Measurements from ENCODE around the gene TEC.
A peak's percentile ranks its signal among the peaks of the same experiment; 100 is the strongest.

Gene TEC

DNA sequence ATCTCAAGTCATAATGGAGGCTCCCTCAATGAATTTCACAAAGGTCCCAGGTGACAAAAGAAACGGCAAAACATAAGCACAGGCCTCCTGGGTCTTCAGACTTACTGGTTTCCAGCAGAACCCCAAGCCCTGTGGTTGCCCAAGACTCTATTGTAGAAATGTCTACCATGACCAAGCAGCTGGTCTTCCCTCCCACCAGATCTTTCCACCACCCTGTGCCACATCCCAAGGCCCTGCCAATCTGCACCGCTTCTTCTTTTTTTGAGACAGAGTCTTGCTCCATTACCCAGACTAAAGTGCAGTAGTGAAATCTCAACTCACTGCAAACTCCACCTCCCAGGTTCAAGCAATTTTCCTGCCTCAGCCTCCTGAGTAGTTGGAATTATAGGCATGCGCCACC lies 112.4 kb downstream of the TEC start:
- Mint-ChIP-seq H3K4me1 (peaks cover 24% of the 10 kb centered on the region), H3K27me3 (no peaks in the 10 kb centered on the region), H3K27ac (no peak overlapping the region), H3K36me3 (ENCODE audit: low read depth) (peaks cover 46% of the 10 kb centered on the region), H3K9me3 (peaks cover 36% of the 10 kb centered on the region), H3K4me3 (no peak overlapping the region)
- no peak for ATAC-seq
- DNase-seq, result no peak

DNA sequence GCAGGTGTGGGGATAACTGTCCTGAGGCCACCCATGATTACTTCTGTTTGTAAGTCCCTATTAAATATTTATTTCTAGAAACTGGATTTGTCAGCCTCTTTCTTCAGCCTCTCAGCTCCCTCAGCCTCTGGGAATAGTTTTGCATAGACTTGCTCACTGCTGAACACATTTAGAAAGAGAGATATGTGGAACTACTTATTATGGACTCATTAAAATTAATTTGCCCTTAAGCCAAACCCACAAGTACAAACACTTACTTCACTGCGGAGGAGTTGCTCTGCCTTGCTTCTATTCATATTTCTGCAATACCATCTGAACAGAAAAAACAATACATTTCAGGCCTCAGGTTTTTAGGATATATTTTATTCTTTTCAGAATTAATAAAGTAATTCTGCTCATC lies 113.2 kb downstream of the TEC start:
- H3K4me3 Mint-ChIP-seq, result no peak overlapping the region
- ATAC-seq, result no peak
- no peak for DNase-seq

DNA sequence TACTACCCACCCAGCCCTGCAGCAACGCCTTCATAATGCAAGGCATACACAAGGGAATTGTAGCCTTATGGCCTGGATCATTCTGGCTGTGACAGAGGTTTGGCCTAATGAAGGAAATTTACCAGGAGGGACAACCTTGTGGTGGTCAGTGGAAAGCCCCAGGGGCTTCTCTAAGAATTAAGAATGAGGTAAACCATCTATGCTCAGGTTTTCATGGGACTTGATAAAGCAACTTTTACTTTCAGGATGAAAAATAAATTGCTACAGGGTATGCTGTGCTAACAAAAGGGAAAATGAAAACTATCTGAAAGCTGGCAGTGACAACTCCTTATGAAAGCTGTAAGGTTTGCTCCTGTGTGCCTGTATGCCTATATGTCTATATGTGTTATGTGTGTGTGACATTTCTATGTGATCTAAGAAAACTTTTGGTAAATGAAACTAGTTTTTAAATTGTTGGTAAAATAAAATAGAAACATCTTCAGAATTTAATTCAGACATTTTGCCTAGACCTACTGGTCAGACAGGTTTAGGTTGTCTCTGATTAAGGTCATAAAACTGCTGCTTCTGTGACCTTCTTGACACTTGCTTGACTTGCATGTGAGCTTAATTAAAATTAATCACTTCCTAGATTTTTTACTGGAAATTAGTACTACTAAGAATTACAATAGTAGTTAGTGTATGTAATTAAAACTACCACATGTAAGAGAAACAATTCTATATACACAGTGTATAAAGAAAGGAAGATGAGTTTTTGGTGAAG lies 115.7 kb downstream of the TEC start:
- Mint-ChIP-seq H3K4me3 (no peak overlapping the region), H3K9me3 (peaks cover 36% of the 10 kb centered on the region), H3K27ac (no peak overlapping the region), H3K36me3 (ENCODE audit: low read depth) (peaks cover 41% of the 10 kb centered on the region), H3K4me1 (peaks cover 6% of the 10 kb centered on the region), H3K27me3 (no peaks in the 10 kb centered on the region)
- ATAC-seq (no peak), DNase-seq (no peak)

More for the DNA sequence above, 113.2 kb downstream of the TEC start:
- no peaks in the 10 kb centered on the region for H3K27me3 Mint-ChIP-seq
- no peak overlapping the region for H3K27ac Mint-ChIP-seq
- H3K36me3 Mint-ChIP-seq (ENCODE audit: low read depth), result peaks cover 46% of the 10 kb centered on the region
- H3K4me1 Mint-ChIP-seq, result peaks cover 15% of the 10 kb centered on the region
- peaks cover 36% of the 10 kb centered on the region for H3K9me3 Mint-ChIP-seq

DNA sequence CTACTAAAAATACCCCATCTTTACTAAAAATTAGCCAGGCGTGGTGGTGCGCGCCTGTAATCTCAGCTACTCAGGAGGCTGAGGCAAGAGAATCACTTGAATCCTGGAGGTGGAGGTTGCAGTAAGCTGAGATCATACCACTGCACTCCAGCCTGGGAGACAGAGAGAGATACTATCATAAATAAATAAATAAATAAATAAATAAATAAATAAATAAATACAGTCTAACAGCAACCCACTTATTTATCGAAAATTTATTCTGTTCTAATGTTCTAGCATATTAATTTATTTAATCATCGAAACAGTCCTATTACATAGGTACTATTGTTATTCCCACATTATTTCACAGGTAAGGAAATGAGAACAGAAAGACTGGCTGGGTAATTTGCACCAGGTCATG lies 117.4 kb downstream of the TEC start:
- Mint-ChIP-seq H3K27me3 (no peaks in the 10 kb centered on the region), H3K4me1 (peaks cover 6% of the 10 kb centered on the region), H3K4me3 (no peak overlapping the region), H3K27ac (no peak overlapping the region), H3K36me3 (ENCODE audit: low read depth) (peaks cover 37% of the 10 kb centered on the region), H3K9me3 (peaks cover 35% of the 10 kb centered on the region)
- ATAC-seq (no peak), DNase-seq (no peak)

DNA sequence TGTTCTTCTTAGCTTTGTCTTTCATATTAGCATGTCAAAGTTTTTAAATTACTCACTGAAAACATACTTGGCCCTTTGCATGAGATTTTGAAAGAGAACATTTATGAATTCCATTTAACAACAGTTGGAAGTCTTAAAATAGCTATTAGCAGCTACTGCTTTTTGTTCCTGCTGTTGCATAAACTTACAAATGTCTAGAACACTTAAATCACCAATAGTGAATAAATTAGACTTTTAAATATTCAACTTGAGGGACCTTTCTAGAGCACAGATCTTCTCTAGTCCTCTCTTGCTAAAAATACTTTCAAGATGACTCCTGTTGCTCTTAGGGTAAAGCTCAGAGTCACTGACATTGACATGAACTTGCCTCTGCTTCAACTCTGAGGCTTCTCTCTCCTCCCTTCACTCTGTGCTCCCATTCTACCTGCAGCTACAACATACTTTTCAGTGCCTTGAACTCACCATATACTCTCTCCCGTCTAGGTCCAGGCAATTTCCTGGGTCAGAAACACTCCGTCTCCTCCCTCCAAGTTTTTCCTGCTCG lies 119.7 kb downstream of the TEC start:
- H3K27me3 Mint-ChIP-seq, result no peaks in the 10 kb centered on the region

DNA sequence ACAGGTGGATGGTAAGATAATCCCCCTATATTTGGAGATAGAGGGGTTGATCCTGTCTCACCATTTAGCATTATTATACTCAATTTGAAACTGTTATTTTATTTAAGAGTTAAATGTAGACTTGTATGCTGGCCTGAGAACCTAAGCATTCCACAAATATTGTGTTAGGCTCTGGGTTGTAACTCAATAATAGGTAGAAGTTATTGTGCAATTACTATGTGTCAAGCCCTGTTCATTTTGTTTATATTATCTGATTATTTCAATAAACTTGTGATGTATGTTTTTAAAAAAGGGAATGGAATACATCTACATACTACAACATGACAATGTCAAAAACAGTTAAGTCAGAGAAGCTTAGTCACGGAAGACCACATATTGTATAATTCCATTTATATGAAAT lies 122.0 kb downstream of the TEC start:
- H3K4me3 Mint-ChIP-seq, result no peak overlapping the region
- no peaks in the 10 kb centered on the region for H3K27me3 Mint-ChIP-seq
- H3K36me3 Mint-ChIP-seq (ENCODE audit: low read depth), result peaks cover 7% of the 10 kb centered on the region
- ATAC-seq (no peak), DNase-seq (no peak)
- H3K9me3 Mint-ChIP-seq, result no peaks in the 10 kb centered on the region
- H3K4me1 Mint-ChIP-seq, result no peaks in the 10 kb centered on the region
- H3K27ac Mint-ChIP-seq, result no peak overlapping the region

More for the DNA sequence above, 119.7 kb downstream of the TEC start:
- Mint-ChIP-seq H3K27ac (no peak overlapping the region), H3K36me3 (ENCODE audit: low read depth) (peaks cover 19% of the 10 kb centered on the region), H3K4me3 (no peak overlapping the region), H3K4me1 (peaks cover 6% of the 10 kb centered on the region), H3K9me3 (peaks cover 13% of the 10 kb centered on the region)
- no peak for DNase-seq
- ATAC-seq, result no peak

DNA sequence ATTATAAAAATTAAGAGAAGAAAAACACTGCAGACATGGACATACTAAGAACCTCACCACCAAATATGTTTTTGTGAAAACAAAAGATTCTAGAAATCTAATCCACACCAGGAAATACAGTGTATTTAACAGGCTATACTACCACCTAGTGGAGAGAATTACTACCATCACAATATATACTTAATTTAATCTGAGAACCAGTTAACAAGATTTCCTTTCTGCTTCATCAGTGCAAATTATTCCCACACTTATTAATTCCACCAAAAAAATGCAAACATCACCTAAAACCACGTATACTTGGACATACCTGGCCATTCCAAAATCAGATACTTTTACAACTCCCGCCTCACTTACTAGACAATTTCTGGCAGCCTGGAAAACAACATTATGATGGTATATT lies 128.6 kb downstream of the TEC start:
- H3K36me3 Mint-ChIP-seq (ENCODE audit: low read depth), result peaks cover 11% of the 10 kb centered on the region
- no peaks in the 10 kb centered on the region for H3K27me3 Mint-ChIP-seq
- no peak for DNase-seq
- H3K9me3 Mint-ChIP-seq, result no peaks in the 10 kb centered on the region
- H3K4me3 Mint-ChIP-seq, result no peak overlapping the region
- peak; percentile 59 for ATAC-seq
- H3K27ac Mint-ChIP-seq, result no peak overlapping the region
- H3K4me1 Mint-ChIP-seq, result peaks cover 46% of the 10 kb centered on the region

DNA sequence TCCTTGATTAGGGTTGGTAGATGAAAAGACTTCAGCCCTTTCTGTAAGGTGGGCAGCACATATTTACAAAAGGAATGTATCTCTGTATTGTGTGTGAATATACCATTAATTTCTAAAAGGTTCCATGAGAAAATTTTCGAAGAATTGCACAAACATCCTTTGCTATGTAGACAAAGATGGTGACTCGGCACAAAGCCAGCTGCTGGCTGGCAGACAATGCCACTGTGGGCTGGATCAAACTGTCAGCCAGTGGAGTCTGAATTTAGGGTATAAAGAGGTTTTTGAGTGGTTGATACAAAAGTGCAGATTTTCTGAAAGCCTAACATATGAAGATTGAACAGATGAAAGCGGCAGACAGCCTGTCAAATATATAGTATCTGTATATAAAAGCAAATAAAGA lies 129.9 kb downstream of the TEC start:
- DNase-seq, result no peak

DNA sequence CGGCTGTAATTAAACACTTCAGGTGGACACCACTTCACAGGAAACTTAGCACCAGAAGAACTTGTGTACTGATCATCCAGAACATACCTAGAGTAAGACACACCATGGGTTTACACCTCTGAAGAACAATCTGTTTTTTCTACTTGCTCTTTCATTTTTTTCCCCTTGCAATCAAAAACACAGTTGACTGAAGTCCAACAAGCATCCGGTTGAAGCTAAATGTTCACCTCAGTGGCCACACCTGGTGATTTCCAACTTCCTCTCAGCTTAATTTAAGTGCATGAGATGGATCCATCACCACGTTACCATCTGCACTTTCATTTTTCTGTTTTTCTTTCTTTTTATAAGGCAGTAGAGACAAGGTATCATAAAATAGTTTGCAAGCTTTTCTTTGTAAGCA lies 130.7 kb downstream of the TEC start:
- peak overlapping the region; percentile 60 for H3K4me3 Mint-ChIP-seq
- ATAC-seq (no peak), DNase-seq (no peak)
- peak overlapping the region; percentile 67 for H3K27ac Mint-ChIP-seq
- H3K4me1 Mint-ChIP-seq, result peaks cover 67% of the 10 kb centered on the region
- H3K27me3 Mint-ChIP-seq, result no peaks in the 10 kb centered on the region
- H3K36me3 Mint-ChIP-seq (ENCODE audit: low read depth), result peaks cover 13% of the 10 kb centered on the region
- no peaks in the 10 kb centered on the region for H3K9me3 Mint-ChIP-seq

More for the DNA sequence above, 129.9 kb downstream of the TEC start:
- Mint-ChIP-seq H3K4me3 (no peak overlapping the region), H3K27ac (peak overlapping the region; percentile 67), H3K36me3 (ENCODE audit: low read depth) (peaks cover 13% of the 10 kb centered on the region), H3K4me1 (peaks cover 59% of the 10 kb centered on the region), H3K9me3 (no peaks in the 10 kb centered on the region), H3K27me3 (no peaks in the 10 kb centered on the region)
- no peak for ATAC-seq

DNA sequence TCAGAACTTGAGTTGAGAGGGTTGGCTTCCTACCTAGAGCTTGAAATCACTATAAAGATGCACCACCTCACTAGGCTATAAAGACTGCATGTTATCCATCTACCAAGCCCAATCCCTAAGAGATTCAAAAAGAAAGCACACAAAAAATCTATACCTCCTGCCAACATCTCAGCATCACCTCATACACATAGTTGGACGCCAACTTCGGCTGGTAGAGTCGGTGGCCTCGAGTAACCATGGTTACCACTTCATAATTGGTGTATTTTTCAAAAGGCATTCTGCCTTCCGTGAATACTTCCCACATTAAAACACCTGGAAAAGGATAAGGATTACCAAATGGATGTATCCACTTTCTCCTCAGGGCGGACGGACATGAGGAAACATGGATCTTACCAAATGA lies 131.1 kb downstream of the TEC start:
- Mint-ChIP-seq H3K27ac (peak overlapping the region; percentile 67), H3K27me3 (no peaks in the 10 kb centered on the region), H3K36me3 (ENCODE audit: low read depth) (peaks cover 13% of the 10 kb centered on the region), H3K9me3 (no peaks in the 10 kb centered on the region), H3K4me3 (peak overlapping the region; percentile 60), H3K4me1 (peaks cover 71% of the 10 kb centered on the region)
- DNase-seq (no peak), ATAC-seq (no peak)

DNA sequence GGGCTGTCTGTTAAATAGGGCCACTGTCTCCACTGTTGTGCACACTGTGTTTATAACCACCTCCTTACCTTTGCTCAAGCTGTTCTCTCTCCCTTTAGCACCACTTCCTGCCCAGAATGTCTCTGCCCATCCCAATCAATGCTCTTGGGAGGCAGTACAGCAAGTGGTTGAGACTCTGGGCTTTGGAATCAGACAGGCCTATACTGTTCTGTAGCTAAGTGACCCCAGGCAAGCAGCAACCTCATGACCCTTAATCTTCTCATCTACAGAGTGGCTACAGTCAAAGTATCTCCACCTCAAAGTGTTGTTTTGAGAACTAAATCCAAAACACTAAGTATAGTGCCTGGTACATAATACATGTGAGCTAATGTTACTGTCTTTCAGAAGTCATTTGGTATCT lies 131.8 kb downstream of the TEC start:
- DNase-seq, result no peak
- peaks cover 12% of the 10 kb centered on the region for H3K36me3 Mint-ChIP-seq (ENCODE audit: low read depth)
- H3K9me3 Mint-ChIP-seq, result no peaks in the 10 kb centered on the region
- ATAC-seq, result no peak
- H3K4me3 Mint-ChIP-seq, result peak overlapping the region; percentile 60
- H3K27me3 Mint-ChIP-seq, result no peaks in the 10 kb centered on the region
- peaks cover 74% of the 10 kb centered on the region for H3K4me1 Mint-ChIP-seq
- peak overlapping the region; percentile 67 for H3K27ac Mint-ChIP-seq

DNA sequence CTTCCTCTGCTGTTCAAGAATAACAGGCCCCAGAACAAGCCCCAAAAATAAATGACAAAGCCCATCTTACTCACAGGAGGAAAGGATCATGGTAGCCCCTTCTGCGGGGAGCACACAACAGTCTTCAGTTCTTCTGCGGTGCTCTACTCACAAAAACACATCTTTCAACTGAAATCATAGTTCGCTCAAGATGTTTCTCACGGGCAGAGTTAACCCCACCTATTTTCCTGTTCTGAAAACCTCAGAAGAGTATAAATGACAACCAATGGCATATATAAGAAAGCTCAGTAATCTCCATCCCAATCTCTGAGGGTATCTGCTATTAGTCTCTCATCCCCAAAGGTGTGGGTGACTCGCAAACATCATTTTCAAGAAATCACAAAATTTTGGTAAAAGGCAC lies 135.6 kb downstream of the TEC start, which contains the start of gene TXK:
Gene TXK (minus strand): TSS at position 170 of the 400 bp plus-strand sequence. CDS start 80 bp downstream, at position 90.
- Mint-ChIP-seq H3K4me3 (peak within 1 kb of the TSS; percentile 83), H3K9me3 (no peaks in the 10 kb centered on the region), H3K36me3 (ENCODE audit: low read depth) (peaks cover 12% of the 10 kb centered on the region), H3K4me1 (peaks cover 93% of the 10 kb centered on the region), H3K27ac (peak within 1 kb of the TSS; percentile 93), H3K27me3 (no peaks in the 10 kb centered on the region)
- DNase-seq, result no peak
- peak; percentile 65 for ATAC-seq

DNA sequence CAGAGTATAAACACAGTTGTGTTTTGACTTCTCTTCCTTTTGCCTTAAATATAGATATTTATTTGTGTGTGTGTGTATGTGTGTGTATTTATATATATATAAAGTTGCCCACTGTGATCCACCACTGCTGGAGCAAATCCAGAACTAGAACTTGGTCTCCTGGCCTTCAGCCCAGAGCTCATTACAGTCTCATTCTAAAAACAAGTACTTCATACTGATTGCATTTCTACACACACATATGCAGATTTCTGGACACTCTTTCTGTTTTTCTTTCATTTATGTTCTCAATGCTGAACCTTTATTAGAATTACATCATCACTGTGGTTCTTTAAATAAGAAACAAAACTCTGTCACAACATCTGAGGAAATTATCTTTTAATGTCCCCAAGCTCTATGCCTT lies 136.0 kb downstream of the TEC start:
- DNase-seq (no peak), ATAC-seq (no peak)
- H3K4me3 Mint-ChIP-seq, result peak overlapping the region; percentile 83
- H3K36me3 Mint-ChIP-seq (ENCODE audit: low read depth), result peaks cover 11% of the 10 kb centered on the region
- H3K27ac Mint-ChIP-seq, result peak overlapping the region; percentile 93
- no peaks in the 10 kb centered on the region for H3K27me3 Mint-ChIP-seq
- H3K9me3 Mint-ChIP-seq, result no peaks in the 10 kb centered on the region
- H3K4me1 Mint-ChIP-seq, result peaks cover 93% of the 10 kb centered on the region

DNA sequence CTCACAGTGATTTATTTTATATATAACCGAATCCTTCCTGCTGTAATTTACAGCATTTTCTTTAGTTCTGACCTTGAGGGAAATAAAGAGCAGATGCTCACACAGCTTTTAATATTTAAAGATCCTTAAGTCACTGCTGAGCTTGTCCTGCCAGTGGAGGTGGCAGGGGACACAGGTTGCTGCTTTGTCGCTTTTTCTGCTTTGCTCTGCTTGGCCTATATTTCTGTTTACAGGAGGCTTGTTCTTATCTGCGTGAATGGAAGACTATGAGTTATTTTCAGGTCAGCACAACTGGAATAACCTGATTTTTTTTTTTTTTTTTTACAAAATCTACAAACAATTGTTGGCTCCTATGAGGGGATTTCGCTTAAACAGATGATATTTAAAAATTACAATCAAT lies 137.9 kb downstream of the TEC start:
- ATAC-seq (no peak), DNase-seq (no peak)
- H3K4me3 Mint-ChIP-seq, result peak overlapping the region; percentile 83
- H3K4me1 Mint-ChIP-seq, result peaks cover 93% of the 10 kb centered on the region
- H3K9me3 Mint-ChIP-seq, result no peaks in the 10 kb centered on the region
- peak overlapping the region; percentile 93 for H3K27ac Mint-ChIP-seq
- H3K27me3 Mint-ChIP-seq, result no peaks in the 10 kb centered on the region
- peaks cover 5% of the 10 kb centered on the region for H3K36me3 Mint-ChIP-seq (ENCODE audit: low read depth)

DNA sequence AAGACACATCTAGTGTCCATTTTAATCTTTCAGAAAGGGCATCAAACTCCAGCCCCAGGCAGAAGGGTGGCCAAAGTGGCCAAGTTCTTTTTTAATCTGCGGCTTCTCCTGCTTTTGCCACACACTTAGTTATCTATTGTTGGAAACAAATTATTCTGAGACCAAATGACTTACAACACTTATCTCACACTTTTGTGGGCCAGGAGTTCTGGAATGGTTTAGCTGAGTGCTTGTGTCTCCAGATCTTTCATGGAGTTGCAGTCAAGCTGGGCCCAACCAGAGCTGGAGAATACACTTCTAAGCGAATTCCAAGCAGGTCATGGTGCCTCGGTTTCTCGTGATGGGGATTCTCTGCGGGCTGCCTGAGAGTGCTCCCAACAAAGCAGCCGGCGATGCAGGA lies 139.5 kb downstream of the TEC start:
- ATAC-seq (no peak), DNase-seq (no peak)
- Mint-ChIP-seq H3K9me3 (no peaks in the 10 kb centered on the region), H3K4me1 (peaks cover 95% of the 10 kb centered on the region), H3K36me3 (ENCODE audit: low read depth) (peaks cover 3% of the 10 kb centered on the region), H3K4me3 (peak overlapping the region; percentile 83), H3K27ac (peak overlapping the region; percentile 93), H3K27me3 (no peaks in the 10 kb centered on the region)

All from activated naive CD8-positive, alpha-beta T cell treated with anti-CD3 and anti-CD28 coated beads, Interleukin-2, amount 50 U/mL, for 24 hours (primary cell).